ENCODE measurements around the gene C9orf72.
A peak's percentile ranks its signal among the peaks of the same experiment; 100 is the strongest.

The C9orf72 gene

GRCh38 chr9:27573634-27574590 is 631 bp upstream of the C9orf72 start:
- DNase-seq = peak; percentile 92

DNA sequence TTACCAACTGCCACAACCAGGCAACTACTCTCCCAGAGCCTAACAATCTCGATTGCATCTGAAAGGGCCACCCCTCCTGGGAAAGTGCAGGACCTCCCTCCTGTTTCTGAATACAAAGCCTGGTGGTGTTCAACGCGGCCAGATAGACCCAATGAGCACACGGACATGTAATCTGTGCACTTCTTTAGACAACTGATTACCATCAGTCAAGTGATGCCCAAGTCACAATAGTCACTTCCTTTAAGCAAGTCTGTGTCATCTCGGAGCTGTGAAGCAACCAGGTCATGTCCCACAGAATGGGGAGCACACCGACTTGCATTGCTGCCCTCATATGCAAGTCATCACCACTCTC is 739 bp downstream of the C9orf72 start:
- no peak for DNase-seq

GRCh38 chr9:27572061-27572460 is 1.2 kb downstream of the C9orf72 start:
- DNase-seq = no peak

DNA sequence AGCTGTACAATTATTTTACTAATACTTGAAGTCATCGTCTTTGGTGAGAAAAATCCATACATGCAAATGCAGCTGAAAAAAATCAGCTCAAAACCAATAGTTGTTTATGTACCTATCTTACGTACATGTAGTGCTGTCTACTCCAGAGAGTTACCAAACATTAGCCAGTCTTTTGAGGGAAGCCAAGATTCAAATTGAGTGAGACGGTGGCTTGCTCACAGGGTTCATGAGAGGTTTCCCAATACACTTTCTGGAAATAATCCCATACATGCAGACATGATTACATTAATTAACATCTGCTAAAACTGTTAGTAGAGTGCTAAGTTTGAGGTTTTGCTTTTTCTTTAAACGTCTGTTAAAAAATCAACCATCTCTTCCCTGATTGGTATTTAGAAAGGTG is 2.3 kb downstream of the C9orf72 start:
- no peak for DNase-seq

- no peak for DNase-seq
Observed at GRCh38 chr9:27569406-27569805, 3.9 kb downstream of the C9orf72 start.

DNA sequence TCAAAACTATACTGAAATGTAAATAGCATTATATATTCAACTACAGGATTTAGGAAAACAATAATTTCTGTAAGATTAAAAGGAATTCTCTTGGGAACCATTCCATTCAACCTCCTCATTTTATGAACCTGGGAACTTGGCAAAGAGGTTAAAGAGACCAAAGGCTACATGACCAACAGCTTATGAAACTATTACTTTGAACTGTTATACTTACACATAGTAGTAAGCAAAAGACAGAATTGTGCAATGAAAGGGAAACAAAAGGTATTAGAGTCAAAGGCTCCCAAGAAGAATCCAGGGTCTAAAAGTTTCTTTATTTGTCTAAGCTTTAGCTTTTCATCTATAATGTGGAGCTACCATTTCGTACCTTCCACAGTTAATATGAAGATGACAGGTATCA is 7.2 kb downstream of the C9orf72 start:
- no peak for DNase-seq

DNA sequence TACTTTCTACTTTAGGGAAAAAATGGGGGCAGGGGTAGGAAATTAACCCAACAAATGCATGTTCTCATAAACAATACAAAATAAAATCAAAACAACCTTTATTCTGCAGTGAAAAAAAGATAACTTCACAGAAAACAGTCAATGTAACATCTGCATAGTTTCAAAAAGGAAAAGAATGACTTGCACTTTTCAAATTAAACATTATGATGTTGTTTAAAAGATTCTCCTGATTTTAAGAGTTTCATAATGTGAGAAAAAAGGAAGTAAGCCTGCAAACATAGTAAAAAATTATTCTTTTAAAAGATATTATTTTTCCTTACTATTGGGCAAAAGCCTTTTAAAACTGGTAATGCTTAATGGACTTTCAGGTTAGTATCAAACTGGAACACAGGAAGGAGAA is 7.6 kb downstream of the C9orf72 start:
- no peak for DNase-seq

- DNase-seq = no peak
Observed at GRCh38 chr9:27564670-27565069, 8.6 kb downstream of the C9orf72 start.

DNA sequence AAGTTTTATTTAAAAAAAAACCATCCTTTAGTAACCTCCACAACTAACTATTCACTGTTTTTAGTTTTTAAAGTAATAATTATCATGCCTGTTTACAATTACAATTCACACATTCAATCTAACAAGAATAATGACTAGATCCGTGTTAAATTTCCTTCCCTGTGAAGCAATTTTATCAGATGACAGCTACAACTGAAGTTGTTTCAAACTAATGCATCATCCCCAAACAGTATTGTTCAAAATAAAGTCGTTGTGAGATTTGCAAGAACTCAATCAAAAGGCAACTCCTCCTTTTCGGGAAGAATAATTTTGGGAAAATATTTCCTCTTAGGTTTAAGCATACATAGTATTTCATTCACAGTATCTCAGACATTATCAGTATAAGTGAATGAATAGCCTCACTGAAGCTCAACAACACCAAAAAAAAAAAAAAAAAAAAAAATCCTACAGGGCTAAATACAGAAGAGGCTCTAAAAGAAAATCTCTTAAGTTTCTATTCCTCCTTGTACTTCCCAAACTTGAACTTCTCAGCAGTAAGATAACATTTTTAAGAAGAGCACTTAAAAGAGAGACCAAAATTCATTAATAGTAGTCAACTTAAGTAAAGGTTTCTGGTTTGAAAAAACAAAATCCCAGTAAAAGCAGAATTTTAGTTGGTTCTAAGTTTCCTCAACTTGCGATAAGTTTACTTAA is 9.4 kb downstream of the C9orf72 start:
- no peak for DNase-seq

- no peak for DNase-seq
Observed at GRCh38 chr9:27561685-27562084, 11.6 kb downstream of the C9orf72 start.

- DNase-seq = no peak
Observed at GRCh38 chr9:27560457-27560856, 12.8 kb downstream of the C9orf72 start.

- DNase-seq = no peak
Observed at GRCh38 chr9:27558307-27558706, 15.0 kb downstream of the C9orf72 start.

DNA sequence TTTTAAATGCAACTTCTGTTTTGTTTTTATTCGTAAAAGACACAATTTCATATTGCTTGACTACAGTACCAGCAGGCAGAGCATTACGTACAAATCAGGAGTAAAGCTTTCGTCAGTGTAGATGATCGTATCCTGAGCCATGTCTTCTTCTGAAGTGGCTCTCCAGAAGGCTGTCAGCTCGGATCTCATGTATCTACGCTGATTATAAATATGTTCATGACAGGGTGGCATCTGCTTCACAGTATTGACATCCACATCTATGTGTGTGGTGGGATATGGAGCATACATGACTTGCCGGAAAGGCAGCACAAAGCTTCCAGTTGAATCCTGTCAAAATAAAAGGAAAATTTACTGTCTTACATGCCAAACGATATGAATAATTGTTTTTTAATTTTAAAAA is 16.8 kb downstream of the C9orf72 start:
- no peak for DNase-seq

DNA sequence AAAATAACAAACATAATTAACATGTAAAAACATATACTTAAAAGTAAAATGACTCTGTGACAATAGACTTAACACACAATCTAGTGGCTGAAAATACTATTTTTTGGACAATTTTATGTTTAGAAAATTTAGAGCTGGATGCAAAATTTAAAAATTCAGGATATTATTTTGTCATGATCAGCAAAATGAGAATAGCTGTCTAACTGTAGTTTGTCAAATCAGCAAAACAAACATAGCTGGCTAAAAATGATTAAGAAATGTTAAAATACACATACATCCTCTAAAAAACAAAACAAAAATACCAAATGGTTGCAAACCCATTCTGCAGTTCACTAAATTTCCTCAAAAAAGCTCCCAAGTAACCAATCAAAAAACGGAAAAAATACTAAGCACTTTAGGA is 18.6 kb downstream of the C9orf72 start:
- no peak for DNase-seq

GRCh38 chr9:27549196-27549755 is 24.0 kb downstream of the C9orf72 start:
- DNase-seq = no peak

GRCh38 chr9:27548055-27548741 is 25.1 kb downstream of the C9orf72 start:
- no peak for DNase-seq

DNA sequence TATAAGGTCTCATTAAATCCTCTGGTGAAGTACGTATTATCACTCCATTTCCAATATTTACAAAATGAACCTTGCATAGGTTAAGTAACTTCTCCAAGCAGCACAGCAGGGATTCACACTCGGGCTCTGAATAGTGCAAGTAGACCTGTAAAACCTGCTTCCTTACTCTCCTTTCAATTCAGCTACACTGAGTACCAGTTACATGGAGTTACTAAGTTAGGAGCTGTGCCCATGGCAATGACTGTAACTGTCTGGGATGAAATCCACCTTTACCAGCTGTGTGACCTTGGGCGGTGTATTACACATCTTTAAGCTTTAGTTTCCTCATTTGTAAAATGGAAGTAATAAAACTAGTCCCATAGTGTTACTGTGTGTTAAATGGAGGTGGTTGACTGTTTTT is 27.8 kb downstream of the C9orf72 start:
- DNase-seq = no peak

- DNase-seq = no peak
Observed at GRCh38 chr9:27542508-27542907, 30.8 kb downstream of the C9orf72 start.

- no peak for DNase-seq
Observed at GRCh38 chr9:27541740-27542139, 31.5 kb downstream of the C9orf72 start.

DNA sequence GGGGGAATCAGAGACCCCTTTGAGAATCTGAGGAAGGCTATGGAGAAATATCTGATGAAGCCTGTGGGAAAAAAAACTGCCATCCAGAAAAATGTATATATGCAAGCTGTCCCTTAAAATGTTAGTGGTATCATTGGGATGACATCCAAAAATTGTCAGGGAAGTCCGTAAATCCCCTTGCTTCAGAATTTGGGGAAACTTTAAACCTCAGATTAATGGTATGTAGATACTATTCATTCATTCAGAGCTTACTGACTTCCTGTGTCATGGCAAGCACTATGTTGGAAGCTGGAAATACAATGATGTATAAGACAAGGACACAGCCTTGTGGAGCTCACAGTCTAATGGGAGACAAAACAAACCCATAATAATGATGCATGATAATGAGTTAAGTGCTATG is 32.8 kb downstream of the C9orf72 start:
- no peak for DNase-seq

- no peak for DNase-seq
Observed at GRCh38 chr9:27539479-27540441, 33.5 kb downstream of the C9orf72 start.

GRCh38 chr9:27538647-27539046 is 34.6 kb downstream of the C9orf72 start:
- DNase-seq = no peak
